OCI-LY7 (cell line): ENCODE measurements around the gene TRIM54.

ENCODE experiments used
- CTCF ChIP-seq: fragments of 200-600 bp; sonication (generic); conservative IDR thresholded peaks from 2 replicates; pipeline ENCODE4 v1.5.1; 2014; ENCODE audit warnings: mild to moderate bottlenecking, antibody characterized with exemption, low read length, moderate library complexity, mixed read lengths
- EZH2phosphoT487 ChIP-seq: fragments of 200-600 bp; sonication (generic); IDR thresholded peaks from 2 replicates; pipeline ENCODE4 v1.6.1; 2018; ENCODE audit warnings: low read depth, borderline replicate concordance, mild to moderate bottlenecking, mixed run types, antibody characterized with exemption, low read length, moderate library complexity, mixed read lengths

DNA sequence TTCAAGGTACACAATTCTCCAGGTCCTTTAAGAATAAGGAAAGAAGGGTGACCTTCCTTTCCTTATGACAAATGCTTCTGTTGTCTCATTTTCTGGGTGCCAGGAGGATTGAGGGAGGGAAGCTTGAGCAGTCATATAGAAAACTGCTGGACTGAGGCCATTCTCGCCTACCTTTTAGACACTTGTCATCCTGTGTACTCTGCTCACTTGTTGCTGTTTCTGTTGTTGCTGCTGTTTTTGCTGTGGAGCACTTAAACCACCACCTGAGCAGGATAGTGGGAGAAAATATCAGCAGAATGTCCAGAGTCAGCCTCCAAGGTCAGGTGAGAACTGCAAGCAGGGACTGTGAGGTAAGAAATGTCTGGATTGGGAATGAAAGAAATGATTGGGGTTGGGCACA, 4.2 kb upstream of the TRIM54 start:
- TF ChIP-seq CTCF (no peak), EZH2phosphoT487 (no peak)
